ES-I3 (cell line): Measurements from ENCODE around the gene TSEN54.

Experiments
- H3K36me3 ChIP-seq: 2 replicates; pipeline ENCODE4 v1.6.1; 2013; ENCODE audit warnings: mild to moderate bottlenecking, low read length, control low read depth, moderate library complexity; ENCODE audit not compliant: insufficient read depth
- H3K4me1 ChIP-seq: 2 replicates; pipeline ENCODE4 v1.6.1; 2013; ENCODE audit warnings: mild to moderate bottlenecking, control low read depth, low read length; ENCODE audit not compliant: insufficient read depth
- H3K9ac ChIP-seq: 2 replicates; pipeline ENCODE4 v1.6.1; 2013; ENCODE audit warnings: low read depth, mild to moderate bottlenecking, low read length, moderate library complexity
- H3K9me3 ChIP-seq: 2 replicates; pipeline ENCODE4 v1.6.1; 2013; ENCODE audit warnings: mild to moderate bottlenecking, low read length, moderate library complexity; ENCODE audit not compliant: control insufficient read depth, insufficient read depth

The TSEN54 gene

GRCh38 chr17:75525806-75526554, 9.7 kb downstream of the TSEN54 start:
- Histone ChIP-seq H3K9me3 (no peaks in the 10 kb centered on the region), H3K4me1 (peaks cover 5% of the 10 kb centered on the region; the same call in 1 of the 2 replicates), H3K36me3 (no peaks in the 10 kb centered on the region), H3K9ac (peak overlapping the region; percentile 97)

GRCh38 chr17:75526555-75527270, 10.4 kb downstream of the TSEN54 start:
- Histone ChIP-seq H3K36me3 (no peaks in the 10 kb centered on the region), H3K9ac (peak overlapping the region; percentile 97), H3K4me1 (peaks cover 10% of the 10 kb centered on the region; the same call in 1 of the 2 replicates), H3K9me3 (no peaks in the 10 kb centered on the region)

- Histone ChIP-seq H3K9me3 (no peaks in the 10 kb centered on the region), H3K9ac (no peak overlapping the region), H3K36me3 (no peaks in the 10 kb centered on the region), H3K4me1 (peaks cover 10% of the 10 kb centered on the region; the same call in 1 of the 2 replicates)
Observed at GRCh38 chr17:75530837-75531720, 14.8 kb downstream of the TSEN54 start.

GRCh38 chr17:75531721-75532072, 15.4 kb downstream of the TSEN54 start:
- Histone ChIP-seq H3K9ac (no peak overlapping the region), H3K4me1 (peaks cover 10% of the 10 kb centered on the region; the same call in 1 of the 2 replicates), H3K36me3 (no peaks in the 10 kb centered on the region)

GRCh38 chr17:75535119-75535537, 18.8 kb downstream of the TSEN54 start:
- Histone ChIP-seq H3K9ac (no peak overlapping the region), H3K9me3 (no peaks in the 10 kb centered on the region), H3K4me1 (peaks cover 13% of the 10 kb centered on the region; the same call in 1 of the 2 replicates), H3K36me3 (no peaks in the 10 kb centered on the region)

More at GRCh38 chr17:75531721-75532072, 15.4 kb downstream of the TSEN54 start:
- no peaks in the 10 kb centered on the region for H3K9me3 ChIP-seq

GRCh38 chr17:75535871-75536270, 19.5 kb downstream of the TSEN54 start:
- Histone ChIP-seq H3K36me3 (no peaks in the 10 kb centered on the region), H3K4me1 (peaks cover 17% of the 10 kb centered on the region; the same call in 1 of the 2 replicates), H3K9me3 (no peaks in the 10 kb centered on the region), H3K9ac (no peak overlapping the region)

GRCh38 chr17:75536366-75536765, 20.0 kb downstream of the TSEN54 start:
- H3K36me3 ChIP-seq = no peaks in the 10 kb centered on the region
- H3K4me1 ChIP-seq = peaks cover 13% of the 10 kb centered on the region; the same call in 1 of the 2 replicates
- no peaks in the 10 kb centered on the region for H3K9me3 ChIP-seq
- H3K9ac ChIP-seq = no peak overlapping the region

- Histone ChIP-seq H3K9ac (no peak overlapping the region), H3K36me3 (no peaks in the 10 kb centered on the region), H3K9me3 (no peaks in the 10 kb centered on the region), H3K4me1 (peaks cover 13% of the 10 kb centered on the region; the same call in 1 of the 2 replicates)
Observed at GRCh38 chr17:75539967-75540729, 23.8 kb downstream of the TSEN54 start.

GRCh38 chr17:75540923-75541503, 24.7 kb downstream of the TSEN54 start:
- Histone ChIP-seq H3K9me3 (no peaks in the 10 kb centered on the region), H3K36me3 (no peaks in the 10 kb centered on the region), H3K4me1 (peaks cover 19% of the 10 kb centered on the region; the same call in 1 of the 2 replicates), H3K9ac (no peak overlapping the region)

GRCh38 chr17:75542229-75542628, 25.9 kb downstream of the TSEN54 start:
- peaks cover 19% of the 10 kb centered on the region; the same call in 1 of the 2 replicates for H3K4me1 ChIP-seq
- H3K36me3 ChIP-seq = no peaks in the 10 kb centered on the region
- H3K9ac ChIP-seq = no peak overlapping the region
- H3K9me3 ChIP-seq = no peaks in the 10 kb centered on the region

GRCh38 chr17:75542728-75543336, 26.5 kb downstream of the TSEN54 start:
- no peak overlapping the region for H3K9ac ChIP-seq
- H3K4me1 ChIP-seq = peaks cover 19% of the 10 kb centered on the region; the same call in 1 of the 2 replicates
- no peaks in the 10 kb centered on the region for H3K9me3 ChIP-seq
- no peaks in the 10 kb centered on the region for H3K36me3 ChIP-seq

GRCh38 chr17:75544250-75544649, 27.9 kb downstream of the TSEN54 start:
- H3K4me1 ChIP-seq = peaks cover 25% of the 10 kb centered on the region; the same call in 1 of the 2 replicates
- no peaks in the 10 kb centered on the region for H3K9me3 ChIP-seq
- no peaks in the 10 kb centered on the region for H3K36me3 ChIP-seq
- H3K9ac ChIP-seq = no peak overlapping the region

GRCh38 chr17:75546181-75546580, 29.9 kb downstream of the TSEN54 start:
- H3K36me3 ChIP-seq = no peaks in the 10 kb centered on the region
- no peaks in the 10 kb centered on the region for H3K9me3 ChIP-seq
- H3K4me1 ChIP-seq = peaks cover 19% of the 10 kb centered on the region; the same call in 1 of the 2 replicates
- no peak overlapping the region for H3K9ac ChIP-seq
